HG03469 (cell line): ENCODE measurements around the gene RNASE4.

Experiments used
- ATAC-seq: cut with Tn5 transposase; IDR thresholded peaks from one replicate; pipeline ENCODE4 v1.9.1; 2021; ENCODE audit warnings: mild to moderate bottlenecking, moderate library complexity, moderate number of reproducible peaks; ENCODE audit not compliant: unreplicated experiment

Gene RNASE4

DNA sequence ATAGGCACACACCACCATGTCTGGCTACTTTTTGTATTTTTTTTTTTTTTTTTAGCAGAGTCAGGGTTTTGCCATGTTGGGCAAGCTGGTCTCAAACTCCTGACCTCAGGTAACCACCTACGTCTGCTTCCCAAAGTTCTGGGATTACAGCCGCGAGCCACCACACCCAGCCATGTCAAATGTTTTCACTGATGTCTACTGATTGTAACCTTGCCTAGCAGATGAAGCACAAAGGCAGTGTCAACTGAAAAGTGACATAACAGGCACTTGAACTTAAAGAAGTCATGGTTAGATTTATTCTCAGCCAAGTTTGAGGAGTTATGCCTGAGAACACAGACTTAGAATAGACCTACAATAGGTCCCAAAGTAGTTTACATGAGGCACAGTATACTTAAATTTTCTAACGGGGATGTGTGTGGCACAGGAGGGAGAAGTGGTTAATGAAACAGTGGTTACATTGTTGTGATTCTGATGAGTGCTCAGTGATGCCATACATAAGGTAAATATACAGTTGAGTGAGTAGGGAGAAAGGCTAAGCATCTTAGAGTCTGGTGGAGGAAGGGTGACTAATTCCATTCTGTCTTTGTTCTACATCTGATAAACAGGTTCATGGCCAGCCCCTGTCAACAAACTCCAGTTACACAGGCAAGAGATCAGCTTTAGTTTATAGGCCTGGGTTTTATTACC, 12.6 kb upstream of the RNASE4 start:
- peak; percentile 26 for ATAC-seq

DNA sequence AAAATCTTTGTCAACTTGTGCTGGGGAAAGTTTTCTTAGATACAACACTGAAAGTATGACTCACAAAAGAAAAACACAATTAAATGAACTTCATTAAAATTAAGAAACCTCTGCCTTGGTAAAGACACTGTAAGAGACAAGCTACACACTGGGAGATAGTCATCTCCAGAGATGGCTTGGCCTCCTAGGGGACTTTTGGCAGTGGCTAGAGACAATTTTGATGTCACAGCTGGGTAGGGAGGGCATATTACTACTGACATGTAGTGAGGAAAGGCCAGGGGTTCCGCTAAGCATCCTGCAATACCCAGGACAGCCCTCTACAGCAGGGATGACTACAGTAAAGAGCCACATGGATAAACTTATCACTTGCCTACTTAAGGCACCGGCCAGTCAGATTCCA, 8.7 kb upstream of the RNASE4 start:
- ATAC-seq = no peak

DNA sequence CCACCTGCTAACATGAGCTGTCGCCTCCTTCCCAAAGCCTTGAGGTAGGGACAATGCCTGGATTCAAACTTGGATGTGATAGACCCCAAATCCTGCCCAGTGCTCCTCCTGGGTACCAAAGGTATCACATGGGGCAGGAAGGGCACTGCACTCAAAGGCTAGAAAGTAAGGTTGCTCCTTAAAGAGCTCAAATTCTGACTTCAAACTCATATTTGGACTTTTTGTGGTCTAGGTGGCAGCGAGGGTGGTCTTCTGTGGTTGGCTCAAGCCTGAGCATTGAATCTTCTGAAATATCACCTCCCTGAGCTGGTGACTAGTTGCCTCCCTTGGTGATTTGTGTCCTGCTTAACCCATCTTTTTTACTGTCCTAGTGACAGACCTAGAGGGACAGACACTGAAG, 8.3 kb upstream of the RNASE4 start:
- ATAC-seq = no peak

GRCh38 chr14:20679907-20680306, 4.5 kb upstream of the RNASE4 start:
- no peak for ATAC-seq

- ATAC-seq = no peak
Measured at GRCh38 chr14:20680363-20680762, 4.0 kb upstream of the RNASE4 start.

- peak; percentile 26 for ATAC-seq
Measured at GRCh38 chr14:20680843-20681347, 3.5 kb upstream of the RNASE4 start.

DNA sequence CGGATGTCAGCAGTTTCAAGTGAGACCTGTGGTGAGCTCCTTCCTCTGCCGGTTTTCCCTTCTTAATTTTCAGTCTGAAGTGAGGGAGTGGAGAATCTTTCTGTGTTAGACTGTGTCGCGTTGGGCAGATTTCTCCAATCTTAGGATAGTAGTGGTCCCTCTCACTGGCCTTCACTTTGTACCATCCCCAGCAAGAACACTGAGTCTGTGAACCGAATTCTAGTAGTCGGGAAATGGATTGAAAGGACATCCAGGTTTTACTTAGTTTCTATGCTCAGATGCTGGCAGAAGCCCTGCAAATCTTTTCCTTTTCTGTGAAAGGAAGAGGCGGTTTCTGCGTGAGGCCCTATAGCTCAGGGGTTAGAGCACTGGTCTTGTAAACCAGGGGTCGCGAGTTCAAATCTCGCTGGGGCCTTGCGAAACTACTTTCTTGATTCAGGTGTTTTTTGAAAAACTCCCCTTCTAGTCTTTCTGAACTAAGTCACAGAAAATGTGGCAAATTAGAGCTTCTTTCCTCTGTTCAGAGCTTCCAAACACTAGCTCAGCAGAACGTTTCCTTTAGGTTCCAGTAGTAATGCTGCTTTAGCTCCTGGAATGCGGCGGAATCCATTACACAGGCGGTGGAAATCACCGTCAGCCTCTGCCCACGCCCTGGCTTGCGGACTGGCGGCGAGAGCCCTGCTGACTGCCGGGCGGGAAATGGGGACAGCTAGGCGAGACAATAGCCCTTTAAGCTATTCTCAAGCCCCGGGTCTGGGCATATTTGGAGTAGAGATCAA, 2.8 kb upstream of the RNASE4 start:
- ATAC-seq = peak; percentile 11

GRCh38 chr14:20682127-20682434, 2.3 kb upstream of the RNASE4 start:
- no peak for ATAC-seq

GRCh38 chr14:20682435-20683124, 1.8 kb upstream of the RNASE4 start:
- peak; percentile 19 for ATAC-seq

DNA sequence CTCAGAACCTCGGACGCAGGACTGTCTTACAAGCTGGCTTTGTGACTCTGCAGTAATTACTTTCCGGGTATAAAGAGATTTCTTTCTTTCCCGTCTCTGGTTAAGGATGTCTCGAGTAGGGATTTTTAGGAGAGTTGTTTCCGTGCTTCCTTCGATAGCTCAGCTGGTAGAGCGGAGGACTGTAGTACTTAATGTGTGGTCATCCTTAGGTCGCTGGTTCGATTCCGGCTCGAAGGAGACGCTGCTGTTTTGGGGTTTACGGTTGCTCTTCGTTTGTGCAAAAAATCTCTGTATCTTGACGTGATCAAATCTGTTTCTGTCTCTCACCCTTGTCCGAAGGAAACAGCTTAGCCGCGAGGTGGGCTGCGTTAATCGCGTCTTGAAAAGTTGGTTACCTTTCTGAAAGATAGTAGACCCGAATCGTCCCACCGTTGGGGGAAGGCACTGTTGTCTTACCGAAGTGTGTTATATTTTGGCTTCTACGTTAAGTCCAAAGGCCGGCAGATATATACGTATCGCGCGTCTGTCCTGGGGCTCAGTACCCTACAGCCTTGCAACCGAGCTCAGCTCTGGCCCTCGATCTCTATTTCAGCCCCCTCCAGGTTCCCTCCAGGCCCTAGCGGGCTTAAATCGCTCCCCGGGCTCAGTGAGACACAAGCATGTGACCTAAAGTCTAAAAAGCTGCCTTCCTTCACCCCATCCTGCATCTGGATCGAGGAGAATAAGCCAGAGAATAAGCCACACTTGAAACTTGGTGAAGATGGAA, 1.1 kb upstream of the RNASE4 start:
- peak; percentile 20 for ATAC-seq

- ATAC-seq = no peak
Measured at GRCh38 chr14:20684662-20685456, 499 bp downstream of the RNASE4 start.

- ATAC-seq = no peak
Measured at GRCh38 chr14:20686386-20687143, 2.2 kb downstream of the RNASE4 start.

- no peak for ATAC-seq
Measured at GRCh38 chr14:20687362-20688166, 3.2 kb downstream of the RNASE4 start.

GRCh38 chr14:20688167-20688839, 3.9 kb downstream of the RNASE4 start, which contains the start of gene ANG:
ANG (plus strand) TSS chr14:20688764; CDS start chr14:20693565, 4,801 bp downstream.
- ATAC-seq = no peak

GRCh38 chr14:20690848-20691640, 6.7 kb downstream of the RNASE4 start:
- no peak for ATAC-seq

- no peak for ATAC-seq
Measured at GRCh38 chr14:20692116-20692751, 7.9 kb downstream of the RNASE4 start.

GRCh38 chr14:20696764-20697163, 12.4 kb downstream of the RNASE4 start:
- no peak for ATAC-seq
